HUES64 (cell line): ENCODE results near the gene ZNF91.
"Not testable (repeated sequence)": the region's sequence is repeated elsewhere in the genome, so short reads cannot be mapped to it uniquely, and the experiment has no call there.

Source experiments
- H3K27ac ChIP-seq: 2 replicates; pipeline ENCODE4 v1.7.0; 2013; ENCODE audit warnings: low read depth, low read length, inconsistent platforms
- H3K27me3 ChIP-seq: 2 replicates; pipeline ENCODE4 v1.6.1; 2013; ENCODE audit warnings: mild to moderate bottlenecking, low read length; ENCODE audit not compliant: insufficient read depth
- H3K36me3 ChIP-seq: 2 replicates; pipeline ENCODE4 v1.6.1; 2013; ENCODE audit warnings: mild to moderate bottlenecking, low read length; ENCODE audit not compliant: insufficient read depth
- H3K4me1 ChIP-seq: 2 replicates; pipeline ENCODE4 v1.6.1; 2013; ENCODE audit warnings: mild to moderate bottlenecking, low read length, moderate library complexity; ENCODE audit not compliant: insufficient read depth
- H3K4me3 ChIP-seq: 2 replicates; pipeline ENCODE4 v1.5.1; 2013; ENCODE audit warnings: mild to moderate bottlenecking, low read length, moderate library complexity
- H3K9ac ChIP-seq: 2 replicates; pipeline ENCODE4 v1.6.1; 2013; ENCODE audit warnings: mild to moderate bottlenecking, low read depth, low read length
- H3K9me3 ChIP-seq: 2 replicates; pipeline ENCODE4 v1.6.1; 2013; ENCODE audit warnings: low read depth, low read length; ENCODE audit not compliant: insufficient read depth
- WGBS: fragments of 150-250, 120-280 bp; methylation state at CpG from one replicate; pipeline ENCODE4 v1.1.7; 2013; ENCODE audit warnings: missing lambda C conversion rate; 5-methylcytosine and 5-hydroxymethylcytosine counted together

The ZNF91 gene

GRCh38 chr19:23318941-23319340 is 76.3 kb downstream of the ZNF91 start:
- H3K27ac ChIP-seq, H3K27me3 ChIP-seq, H3K4me3 ChIP-seq, H3K9me3 ChIP-seq, H3K9ac ChIP-seq, H3K4me1 ChIP-seq, H3K36me3 ChIP-seq: not testable (repeated sequence)
- 100% methylated on average over 2 of the region's 2 CpGs for WGBS

GRCh38 chr19:23318143-23318542 is 77.1 kb downstream of the ZNF91 start:
- Histone ChIP-seq H3K27me3 (no peaks in the 10 kb centered on the region), H3K9ac (no peak overlapping the region), H3K9me3 (peaks cover 9% of the 10 kb centered on the region; the same call in 1 of the 2 replicates), H3K27ac (no peak overlapping the region), H3K4me1 (no peaks in the 10 kb centered on the region), H3K36me3 (no peaks in the 10 kb centered on the region), H3K4me3 (no peak overlapping the region)
- 70% methylated on average over 1 of the region's 1 CpG for WGBS

- Histone ChIP-seq H3K9me3 (peaks cover 11% of the 10 kb centered on the region; the same call in 1 of the 2 replicates), H3K9ac (no peak overlapping the region), H3K27ac (no peak overlapping the region), H3K4me1 (no peaks in the 10 kb centered on the region), H3K36me3 (no peaks in the 10 kb centered on the region), H3K27me3 (no peaks in the 10 kb centered on the region), H3K4me3 (no peak overlapping the region)
- WGBS, result 86% methylated on average over 2 of the region's 2 CpGs
Observed at GRCh38 chr19:23315286-23315685, 80.0 kb downstream of the ZNF91 start.

- Histone ChIP-seq H3K27me3 (no peaks in the 10 kb centered on the region), H3K36me3 (no peaks in the 10 kb centered on the region), H3K9ac (no peak overlapping the region), H3K27ac (no peak overlapping the region), H3K4me3 (no peak overlapping the region), H3K4me1 (no peaks in the 10 kb centered on the region), H3K9me3 (peaks cover 11% of the 10 kb centered on the region; the same call in 1 of the 2 replicates)
- WGBS, result 90% methylated on average over 4 of the region's 4 CpGs
Observed at GRCh38 chr19:23314505-23315251, 80.6 kb downstream of the ZNF91 start.

GRCh38 chr19:23313196-23313595 is 82.1 kb downstream of the ZNF91 start:
- H3K36me3 ChIP-seq, result no peaks in the 10 kb centered on the region
- no peak overlapping the region for H3K9ac ChIP-seq
- H3K4me3 ChIP-seq, result no peak overlapping the region
- no peaks in the 10 kb centered on the region for H3K4me1 ChIP-seq
- no peaks in the 10 kb centered on the region for H3K27me3 ChIP-seq
- 78% methylated on average over 2 of the region's 2 CpGs for WGBS
- H3K9me3 ChIP-seq, result peaks cover 18% of the 10 kb centered on the region; the same call in 1 of the 2 replicates
- no peak overlapping the region for H3K27ac ChIP-seq

- Histone ChIP-seq H3K36me3 (no peaks in the 10 kb centered on the region), H3K4me1 (no peaks in the 10 kb centered on the region), H3K4me3 (no peak overlapping the region), H3K27me3 (no peaks in the 10 kb centered on the region), H3K9ac (no peak overlapping the region), H3K27ac (no peak overlapping the region), H3K9me3 (peaks cover 19% of the 10 kb centered on the region; the same call in 1 of the 2 replicates)
- WGBS, result 0% methylated on average over 1 of the region's 1 CpG
Observed at GRCh38 chr19:23312515-23312914, 82.8 kb downstream of the ZNF91 start.

- Histone ChIP-seq H3K27me3 (no peaks in the 10 kb centered on the region), H3K27ac (no peak overlapping the region), H3K9me3 (peaks cover 18% of the 10 kb centered on the region; the same call in 1 of the 2 replicates), H3K4me3 (no peak overlapping the region), H3K9ac (no peak overlapping the region), H3K36me3 (no peaks in the 10 kb centered on the region), H3K4me1 (no peaks in the 10 kb centered on the region)
- WGBS, result 92% methylated on average over 2 of the region's 3 CpGs
Observed at GRCh38 chr19:23311551-23311950, 83.7 kb downstream of the ZNF91 start.

- Histone ChIP-seq H3K4me1 (no peaks in the 10 kb centered on the region), H3K9ac (no peak overlapping the region), H3K9me3 (peaks cover 18% of the 10 kb centered on the region; the same call in 1 of the 2 replicates), H3K27me3 (no peaks in the 10 kb centered on the region), H3K36me3 (no peaks in the 10 kb centered on the region), H3K4me3 (no peak overlapping the region), H3K27ac (no peak overlapping the region)
- 88% methylated on average over 2 of the region's 2 CpGs for WGBS
Observed at GRCh38 chr19:23310729-23311211, 84.5 kb downstream of the ZNF91 start.

- no peak overlapping the region for H3K27ac ChIP-seq
- no peaks in the 10 kb centered on the region for H3K36me3 ChIP-seq
- WGBS, result 76% methylated on average over 1 of the region's 1 CpG
- H3K9ac ChIP-seq, result no peak overlapping the region
- no peaks in the 10 kb centered on the region for H3K27me3 ChIP-seq
- peaks cover 13% of the 10 kb centered on the region; the same call in 1 of the 2 replicates for H3K9me3 ChIP-seq
- no peaks in the 10 kb centered on the region for H3K4me1 ChIP-seq
- H3K4me3 ChIP-seq, result no peak overlapping the region
Observed at GRCh38 chr19:23309926-23310325, 85.3 kb downstream of the ZNF91 start.

GRCh38 chr19:23305555-23305954 is 89.7 kb downstream of the ZNF91 start:
- Histone ChIP-seq H3K9me3 (peaks cover 35% of the 10 kb centered on the region), H3K36me3 (no peaks in the 10 kb centered on the region)
- WGBS, result 79% methylated on average over 1 of the region's 1 CpG

GRCh38 chr19:23304238-23304637 is 91.0 kb downstream of the ZNF91 start:
- no peak overlapping the region for H3K4me3 ChIP-seq
- 82% methylated on average over 3 of the region's 3 CpGs for WGBS
- no peaks in the 10 kb centered on the region for H3K27me3 ChIP-seq
- H3K4me1 ChIP-seq, result no peaks in the 10 kb centered on the region
- peaks cover 38% of the 10 kb centered on the region for H3K9me3 ChIP-seq
- no peaks in the 10 kb centered on the region for H3K36me3 ChIP-seq
- no peak overlapping the region for H3K9ac ChIP-seq
- H3K27ac ChIP-seq, result no peak overlapping the region

More at GRCh38 chr19:23305555-23305954, 89.7 kb downstream of the ZNF91 start:
- no peak overlapping the region for H3K9ac ChIP-seq
- no peak overlapping the region for H3K27ac ChIP-seq
- no peaks in the 10 kb centered on the region for H3K4me1 ChIP-seq
- no peak overlapping the region for H3K4me3 ChIP-seq
- H3K27me3 ChIP-seq, result no peaks in the 10 kb centered on the region
